GM12878 (cell line): Measurements from ENCODE around the gene APOO. TPM values are rescaled to one million over a fixed set of nuclear protein-coding genes. Genes with fewer than 3 reads are reported as not detected.

Experiments
- ATAC-seq: fragments of 200-7000 bp; cut with Tn5 transposase; 3 replicates; pipeline ENCODE4 v1.9.1; 2020; ENCODE audit warnings: mild to moderate bottlenecking, moderate library complexity
- BruUV-seq: library from RNA; stranded (reverse); fragments of 400-500 nt; replicated peaks from 2 replicates; lab custom pipeline; 2021; lab: Mats Ljungman, UMichigan
- CTCF ChIA-PET: fragments of 300-600 bp; sonication (Branson Sonifier 250); formaldehyde crosslinking; extraction: SDS; loops from one replicate; lab custom pipeline; 2021; ENCODE audit warnings: inconsistent platforms; lab: Yijun Ruan, JAX
- POLR2A ChIA-PET: fragments of 350-600 bp; formaldehyde crosslinking; extraction: SDS; loops from one replicate; lab custom pipeline; 2021; ENCODE audit warnings: inconsistent platforms; lab: Charles Lee
- RAD21 ChIA-PET: fragments of 300-600 bp; sonication (Branson Sonifier 250); formaldehyde crosslinking; loops from one replicate; lab custom pipeline; 2023; ENCODE audit warnings: antibody characterized with exemption; ENCODE audit not compliant: unreplicated experiment; lab: Charles Lee
- SMC1A ChIA-PET: fragments of 300-600 bp; sonication (Branson Sonifier 250); formaldehyde crosslinking; loops from one replicate; lab custom pipeline; 2023; ENCODE audit not compliant: unreplicated experiment, uncharacterized antibody; lab: Charles Lee
- DNase-seq: peaks from one replicate; pipeline ENCODE4 v3.0.0-alpha.2; 2011; ENCODE audit warnings: low read depth, low spot score
- FAIRE-seq: peaks from 3 replicates; lab custom pipeline; 2011; peaks lifted over from hg19 to GRCh38; lab: Jason Lieb, UNC
- H2AFZ ChIP-seq: 2 replicates; pipeline ENCODE4 v1.6.0; 2011; ENCODE audit warnings: low read depth, low read length, control low read depth; ENCODE audit not compliant: control insufficient read depth
- H3K27ac ChIP-seq: 2 replicates; pipeline ENCODE4 v1.5.1; 2011; ENCODE audit warnings: control low read depth; ENCODE audit not compliant: control insufficient read depth, insufficient read depth
- H3K27me3 ChIP-seq, 2 experiments: replicated peaks in 1 of 2; 2 replicates each; pipeline versions ENCODE4 v1.6.0 to v1.6.1; 2011; ENCODE audit warnings: low read length in 1 of 2; ENCODE audit not compliant: control insufficient read depth in 2 of 2, insufficient read depth in 2 of 2
- H3K36me3 ChIP-seq, 2 experiments: 2 replicates each; pipeline ENCODE4 v1.5.1; 2011; ENCODE audit warnings: low read length in 1 of 2; ENCODE audit not compliant: control insufficient read depth in 2 of 2, insufficient read depth in 2 of 2
- H3K4me1 ChIP-seq: 2 replicates; pipeline ENCODE4 v1.6.1; 2011; ENCODE audit warnings: mild to moderate bottlenecking, low read length, moderate library complexity, mixed read lengths; ENCODE audit not compliant: control insufficient read depth, insufficient read depth
- H3K4me2 ChIP-seq: 2 replicates; pipeline ENCODE4 v1.6.0; 2011; ENCODE audit warnings: control low read depth; ENCODE audit not compliant: control insufficient read depth, insufficient read depth
- H3K4me3 ChIP-seq: fragments of 200-600 bp; sonication (generic); 2 replicates; pipeline ENCODE4 v1.5.1; 2016
- H3K79me2 ChIP-seq: 2 replicates; pipeline ENCODE4 v1.6.0; 2011; ENCODE audit warnings: low read length; ENCODE audit not compliant: control insufficient read depth, insufficient read depth
- H3K9ac ChIP-seq: 2 replicates; pipeline ENCODE4 v1.8.0; 2011; ENCODE audit warnings: low read length, control low read depth, mixed read lengths; ENCODE audit not compliant: control insufficient read depth, insufficient read depth
- H3K9me3 ChIP-seq: replicated peaks from 3 replicates; pipeline ENCODE4 v1.5.1; 2011; ENCODE audit warnings: mild to moderate bottlenecking, low read length; ENCODE audit not compliant: control insufficient read depth, insufficient read depth
- H4K20me1 ChIP-seq: 2 replicates; pipeline ENCODE4 v1.6.0; 2011; ENCODE audit not compliant: control insufficient read depth, insufficient read depth
- CREB1 ChIP-seq: IDR thresholded peaks from 2 replicates; pipeline ENCODE4 v1.6.1; 2012; ENCODE audit warnings: low read depth, mild to moderate bottlenecking, inconsistent platforms
- WGBS: methylation state at CpG from one replicate; pipeline ENCODE4 v1.1.6; 2016; ENCODE audit warnings: low lambda C conversion rate; ENCODE audit not compliant: insufficient replicate concordance, insufficient coverage; ENCODE audit errors: missing lambda C conversion rate; 5-methylcytosine and 5-hydroxymethylcytosine counted together
- in situ Hi-C: fragments of 300-500 bp; cut with MboI; formaldehyde crosslinking; loops from 9 replicates; pipeline ENCODE4 v1.14.3; 2018; ENCODE audit warnings: mixed read lengths
- intact Hi-C: fragments of 100-400 bp; cut with micrococcal nuclease; formaldehyde crosslinking; loops from one replicate; pipeline ENCODE4 v1.14.2; 2022; ENCODE audit not compliant: unreplicated experiment
- polyA plus RNA-seq, 11 experiments: library from polyadenylated mRNA; depleted of rRNA in 4 of 11; unstranded in 6 of 11; stranded (reverse) in 5 of 11; fragments of >200 nt; fragmentation: Nextera tagmentation in 4 of 11; fragmentation: Illumina TruSeq in 1 of 11; extraction: Ambion mirVana in 4 of 11; extraction: Trizol in 1 of 11; gene quantifications; 1 replicate in 1 of 11; 2 replicates in 10 of 11; pipeline versions ENCODE4 v1.2.1 to v1.2.3, GENCODE V29; 2011 to 2016; ENCODE audit warnings: inconsistent platforms in 2 of 11, missing spikeins in 2 of 11, low read depth in 1 of 11
- total RNA-seq, 4 experiments: library from RNA; depleted of rRNA in 3 of 4; stranded (reverse); fragments of >200 nt in 3 of 4; fragmentation: Illumina TruSeq in 1 of 4; extraction: Trizol in 1 of 4; gene quantifications; 2 replicates each; pipeline versions ENCODE4 v1.2.1 to v1.2.3, GENCODE V29; 2013 to 2021
- TF ChIP-seq, protein P1 (sequence below): fragments of 450-650 bp; formaldehyde crosslinking; IDR thresholded peaks from 2 replicates; pipeline ENCODE4 v1.4.0; 2020; ENCODE audit warnings: mild to moderate bottlenecking, moderate library complexity

Gene APOO
- total and polyA plus RNA-seq, 10 of the 15 experiments (the other 5 are each of a cell fraction or from before 2014, with no cell fraction given): 20.7 to 68.7 (median 35.5) TPM

DNA sequence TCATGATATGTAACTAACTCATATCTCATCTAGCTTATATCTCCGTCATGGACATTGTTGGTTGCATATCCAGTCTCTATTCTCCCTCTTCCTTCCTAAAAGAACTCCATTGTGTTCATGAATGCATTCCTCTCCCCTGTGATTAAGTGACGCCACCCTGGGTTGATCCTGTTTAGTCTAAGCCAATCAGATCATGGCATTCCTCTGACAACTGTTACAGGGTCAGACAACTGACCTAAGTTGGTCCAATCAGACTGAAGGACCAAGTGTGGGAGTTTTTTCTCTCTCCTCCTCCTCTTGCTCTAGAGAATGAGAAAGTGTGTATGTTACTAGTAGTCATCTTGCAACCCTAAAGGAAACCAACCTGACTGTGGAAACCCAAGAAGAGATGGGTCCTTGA, 3.6 kb downstream of the APOO start:
- POLR2A ChIA-PET: interaction anchor here (0.6 kb wide), 1 partner anchor 215 kb away, joined by 8 read pairs; no protein-coding TSS in a partner anchor

More for the DNA sequence above, 3.6 kb downstream of the APOO start:
- SMC1A ChIA-PET: interaction anchor here (1.1 to 1.5 kb wide), 3 partner anchors 67 to 150 kb away, joined by 3 read pairs; partner anchors contain the start of gene SAT1
- H3K36me3 ChIP-seq: no peaks in the 10 kb centered on the region
- FAIRE-seq (no peak), ATAC-seq (no peak)
- H3K9me3 ChIP-seq: no peaks in the 10 kb centered on the region
- in situ Hi-C loops (loop anchor here (5.0 to 10.0 kb wide), 4 partner anchors 122 to 1919 kb away; partner anchors contain the start of gene SAT1), intact Hi-C loops (no loop called here)
- H3K9ac ChIP-seq: no peak overlapping the region
- H3K27ac ChIP-seq: no peak overlapping the region
- no peak overlapping the region for H3K4me3 ChIP-seq
- CTCF ChIA-PET: interaction anchor here (0.5 to 5.7 kb wide), 3 partner anchors 48 to 209 kb away, joined by 3 to 154 read pairs (median 33); partner anchors contain the start of gene EIF2S3
- peak; percentile 43; the same call in 1 of the 2 replicates for TF ChIP-seq CREB1
- TF ChIP-seq, protein P1, sequence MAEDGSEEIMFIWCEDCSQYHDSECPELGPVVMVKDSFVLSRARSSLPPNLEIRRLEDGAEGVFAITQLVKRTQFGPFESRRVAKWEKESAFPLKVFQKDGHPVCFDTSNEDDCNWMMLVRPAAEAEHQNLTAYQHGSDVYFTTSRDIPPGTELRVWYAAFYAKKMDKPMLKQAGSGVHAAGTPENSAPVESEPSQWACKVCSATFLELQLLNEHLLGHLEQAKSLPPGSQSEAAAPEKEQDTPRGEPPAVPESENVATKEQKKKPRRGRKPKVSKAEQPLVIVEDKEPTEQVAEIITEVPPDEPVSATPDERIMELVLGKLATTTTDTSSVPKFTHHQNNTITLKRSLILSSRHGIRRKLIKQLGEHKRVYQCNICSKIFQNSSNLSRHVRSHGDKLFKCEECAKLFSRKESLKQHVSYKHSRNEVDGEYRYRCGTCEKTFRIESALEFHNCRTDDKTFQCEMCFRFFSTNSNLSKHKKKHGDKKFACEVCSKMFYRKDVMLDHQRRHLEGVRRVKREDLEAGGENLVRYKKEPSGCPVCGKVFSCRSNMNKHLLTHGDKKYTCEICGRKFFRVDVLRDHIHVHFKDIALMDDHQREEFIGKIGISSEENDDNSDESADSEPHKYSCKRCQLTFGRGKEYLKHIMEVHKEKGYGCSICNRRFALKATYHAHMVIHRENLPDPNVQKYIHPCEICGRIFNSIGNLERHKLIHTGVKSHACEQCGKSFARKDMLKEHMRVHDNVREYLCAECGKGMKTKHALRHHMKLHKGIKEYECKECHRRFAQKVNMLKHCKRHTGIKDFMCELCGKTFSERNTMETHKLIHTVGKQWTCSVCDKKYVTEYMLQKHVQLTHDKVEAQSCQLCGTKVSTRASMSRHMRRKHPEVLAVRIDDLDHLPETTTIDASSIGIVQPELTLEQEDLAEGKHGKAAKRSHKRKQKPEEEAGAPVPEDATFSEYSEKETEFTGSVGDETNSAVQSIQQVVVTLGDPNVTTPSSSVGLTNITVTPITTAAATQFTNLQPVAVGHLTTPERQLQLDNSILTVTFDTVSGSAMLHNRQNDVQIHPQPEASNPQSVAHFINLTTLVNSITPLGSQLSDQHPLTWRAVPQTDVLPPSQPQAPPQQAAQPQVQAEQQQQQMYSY (CRISPR knock-in tag): no peak
- TF ChIP-seq, all 136 proteins: peak for 1
- BruUV-seq: no TSS peak
- RAD21 ChIA-PET: interaction anchor here (0.8 to 4.5 kb wide), 3 partner anchors 121 to 208 kb away, joined by 3 to 96 read pairs (median 59); partner anchors contain the start of gene SAT1
- H3K4me2 ChIP-seq: no peak overlapping the region
- no peak for DNase-seq
- peaks cover 9% of the 10 kb centered on the region for H3K4me1 ChIP-seq
- peaks cover 6% of the 10 kb centered on the region for H3K79me2 ChIP-seq
- no peak overlapping the region for H2AFZ ChIP-seq
- no peaks in the 10 kb centered on the region for H3K27me3 ChIP-seq
- WGBS: 51% methylated on average over 2 of the region's 2 CpGs
- H4K20me1 ChIP-seq: no peaks in the 10 kb centered on the region
